HepG2 (cell line): ENCODE data around the gene ELF1. TPM values are rescaled to one million over a fixed set of nuclear protein-coding genes. Genes with fewer than 3 reads are reported as not detected.

Experiments used
- ATAC-seq: fragments of 200-7000 bp; cut with Tn5 transposase; 3 replicates; pipeline ENCODE4 v1.9.1; 2020; ENCODE audit warnings: mild to moderate bottlenecking, moderate library complexity
- BruUV-seq: library from RNA; stranded (reverse); fragments of 400-500 nt; replicated peaks from 2 replicates; lab custom pipeline; 2021; lab: Mats Ljungman, UMichigan
- CTCF ChIA-PET: fragments of 300-600 bp; formaldehyde crosslinking; extraction: SDS; loops from one replicate; lab custom pipeline; 2021; ENCODE audit warnings: low total read pairs, inconsistent platforms, low intra/inter-chr PET ratio; lab: Yijun Ruan, JAX
- POLR2A ChIA-PET: fragments of 350-600 bp; sonication (Branson Sonifier 250); formaldehyde crosslinking; loops from one replicate; lab custom pipeline; 2020; ENCODE audit warnings: antibody characterized with exemption, inconsistent platforms; lab: Yijun Ruan, JAX
- DNase-seq: peaks from one replicate; pipeline ENCODE4 v3.0.0-alpha.2; 2015; ENCODE audit warnings: low spot score
- FAIRE-seq: peaks from 3 replicates; lab custom pipeline; 2011; peaks lifted over from hg19 to GRCh38; lab: Jason Lieb, UNC
- H2AFZ ChIP-seq: one replicate; pipeline ENCODE4 v1.6.1; 2011; ENCODE audit warnings: low read length, inconsistent platforms
- H3K27ac ChIP-seq: fragments of 300-600 bp; 3 replicates; pipeline ENCODE4 v1.8.0; 2011; ENCODE audit warnings: mixed run types, mild to moderate bottlenecking, mixed read lengths, low read length, inconsistent platforms; ENCODE audit not compliant: insufficient read depth; ENCODE audit errors: extremely low read length
- H3K27me3 ChIP-seq, 2 experiments: fragments of 200-600 bp in 1 of 2; 2 replicates in 1 of 2; 3 replicates in 1 of 2; pipeline versions ENCODE4 v1.6.0 to v1.8.0; 2011; ENCODE audit warnings: low read length in 2 of 2, mild to moderate bottlenecking in 2 of 2, moderate library complexity in 2 of 2, inconsistent platforms in 1 of 2; ENCODE audit not compliant: insufficient read depth in 2 of 2, control insufficient read depth in 1 of 2
- H3K36me3 ChIP-seq, 2 experiments: fragments of 200-600 bp in 1 of 2; replicated peaks in 1 of 2; 2 replicates in 1 of 2; 3 replicates in 1 of 2; pipeline versions ENCODE4 v1.5.1 to v1.8.0; 2011; ENCODE audit warnings: low read length in 2 of 2, inconsistent platforms in 1 of 2; ENCODE audit not compliant: insufficient read depth in 2 of 2, control insufficient read depth in 1 of 2
- H3K4me1 ChIP-seq: 2 replicates; pipeline ENCODE4 v1.5.1; 2012; ENCODE audit warnings: low read length, inconsistent platforms; ENCODE audit not compliant: insufficient read depth
- H3K4me2 ChIP-seq: 2 replicates; pipeline ENCODE4 v1.6.0; 2011; ENCODE audit warnings: low read depth, low read length, inconsistent platforms
- H3K4me3 ChIP-seq, 3 experiments: fragments of 200-600 bp in 1 of 3; sonication (generic), shearing (Covaris generic) in 1 of 3; replicated peaks in 1 of 3; 2 replicates each; pipeline ENCODE4 v1.5.1; 2011 to 2016; ENCODE audit warnings: low read length in 3 of 3, inconsistent platforms in 2 of 3, low read depth in 2 of 3, mild to moderate bottlenecking in 2 of 3, control low read depth in 1 of 3, mixed read lengths in 1 of 3; ENCODE audit not compliant: insufficient read depth in 1 of 3
- H3K79me2 ChIP-seq: one replicate; pipeline ENCODE4 v1.6.1; 2011; ENCODE audit warnings: low read length, inconsistent platforms; ENCODE audit not compliant: insufficient read depth
- H3K9ac ChIP-seq: 2 replicates; pipeline ENCODE4 v1.6.0; 2011; ENCODE audit warnings: mild to moderate bottlenecking, low read depth, low read length, inconsistent platforms; ENCODE audit not compliant: insufficient read depth
- H3K9me3 ChIP-seq: 2 replicates; pipeline ENCODE4 v1.5.1; 2012; ENCODE audit warnings: mild to moderate bottlenecking, low read length
- H4K20me1 ChIP-seq: 2 replicates; pipeline ENCODE4 v1.6.0; 2011; ENCODE audit warnings: inconsistent platforms, mild to moderate bottlenecking, low read length, moderate library complexity; ENCODE audit not compliant: insufficient read depth
- BCL6 ChIP-seq: IDR thresholded peaks from 2 replicates; pipeline ENCODE4 v1.6.1; 2016; ENCODE audit warnings: missing genetic modification reagents, missing compliant biosample characterization
- DBP ChIP-seq: sonication (generic); formaldehyde crosslinking; IDR thresholded peaks from 2 replicates; pipeline ENCODE4 v1.4.0; 2020; ENCODE audit warnings: missing genetic modification reagents; ENCODE audit errors: not compliant biosample characterization
- FOXO1 ChIP-seq: sonication (generic); formaldehyde crosslinking; IDR thresholded peaks from 2 replicates; pipeline ENCODE4 v1.4.0; 2020; ENCODE audit warnings: missing genetic modification reagents
- HOXA5 ChIP-seq: sonication (generic); formaldehyde crosslinking; IDR thresholded peaks from 2 replicates; pipeline ENCODE4 v1.4.0; 2020; ENCODE audit warnings: missing genetic modification reagents
- MBD4 ChIP-seq: IDR thresholded peaks from 2 replicates; pipeline ENCODE4 v1.6.1; 2012; ENCODE audit warnings: low read length, inconsistent platforms, borderline replicate concordance
- REL ChIP-seq: sonication (generic); formaldehyde crosslinking; conservative IDR thresholded peaks from 2 replicates; pipeline ENCODE4 v1.8.0; 2022; ENCODE audit warnings: mild to moderate bottlenecking, missing genetic modification reagents, moderate library complexity
- STAG1 ChIP-seq: sonication (generic); formaldehyde crosslinking; IDR thresholded peaks from 2 replicates; pipeline ENCODE4 v1.4.0; 2020; ENCODE audit warnings: missing genetic modification reagents
- TCF7 ChIP-seq: sonication (generic); IDR thresholded peaks from 2 replicates; pipeline ENCODE4 v1.6.1; 2016; ENCODE audit warnings: antibody characterized with exemption, low read depth
- TP53 ChIP-seq: sonication (generic); formaldehyde crosslinking; conservative IDR thresholded peaks from 2 replicates; pipeline ENCODE4 v1.4.0; 2020; ENCODE audit warnings: missing genetic modification reagents
- YEATS4 ChIP-seq: sonication (generic); formaldehyde crosslinking; IDR thresholded peaks from 2 replicates; pipeline ENCODE4 v1.4.0; 2020; ENCODE audit warnings: missing genetic modification reagents, borderline replicate concordance
- ZMYM3 ChIP-seq: sonication (generic); formaldehyde crosslinking; IDR thresholded peaks from 2 replicates; pipeline ENCODE4 v1.5.1; 2020; ENCODE audit warnings: mild to moderate bottlenecking, missing genetic modification reagents
- ZNF121 ChIP-seq: sonication (generic); formaldehyde crosslinking; IDR thresholded peaks from 2 replicates; pipeline ENCODE4 v1.5.0; 2020; ENCODE audit warnings: mild to moderate bottlenecking, missing genetic modification reagents
- ZNF317 ChIP-seq: sonication (generic); formaldehyde crosslinking; IDR thresholded peaks from 2 replicates; pipeline ENCODE4 v1.5.0; 2020; ENCODE audit warnings: mild to moderate bottlenecking, missing genetic modification reagents
- ZNF691 ChIP-seq: sonication (generic); formaldehyde crosslinking; IDR thresholded peaks from 2 replicates; pipeline ENCODE4 v1.4.0; 2020; ENCODE audit warnings: missing genetic modification reagents, low read depth, mild to moderate bottlenecking, borderline replicate concordance
- ZNF879 ChIP-seq: sonication (generic); formaldehyde crosslinking; IDR thresholded peaks from 2 replicates; pipeline ENCODE4 v1.8.1; 2023; ENCODE audit warnings: missing genetic modification reagents
- WGBS: methylation state at CpG from one replicate; pipeline ENCODE4 v1.1.6; 2017; ENCODE audit warnings: low lambda C conversion rate; 5-methylcytosine and 5-hydroxymethylcytosine counted together
- in situ Hi-C: cut with HindIII; loops from 2 replicates; pipeline ENCODE4 v1.10.0; 2017; ENCODE audit warnings: low pct_unique_long_range_greater_than_20kb; ENCODE audit not compliant: extremely low pct_ligation_motif_present
- intact Hi-C: fragments of 100-400 bp; cut with micrococcal nuclease; formaldehyde crosslinking; loops from one replicate; pipeline ENCODE4 v1.10.0; 2022; ENCODE audit not compliant: unreplicated experiment
- polyA plus RNA-seq, 8 experiments: library from polyadenylated mRNA; depleted of rRNA in 3 of 8; stranded (reverse) in 7 of 8; unstranded in 1 of 8; fragments of >200 nt; fragmentation: Illumina TruSeq in 4 of 8; extraction: Trizol in 4 of 8; gene quantifications; 2 replicates each; pipeline versions ENCODE4 v1.2.1 to v1.2.3, GENCODE V29; 2011 to 2016; ENCODE audit warnings: low read depth in 4 of 8, missing spikeins in 1 of 8, mixed read lengths in 1 of 8; ENCODE audit not compliant: insufficient read depth in 1 of 8
- total RNA-seq, 5 experiments: library from RNA; depleted of rRNA; stranded (reverse); fragments of >200 nt; fragmentation: Illumina TruSeq; extraction: Trizol; gene quantifications; 2 replicates each; pipeline ENCODE4 v1.2.3, GENCODE V29; 2016; ENCODE audit warnings: low read depth in 1 of 5
- TF ChIP-seq, protein P1 (sequence below): sonication (generic); formaldehyde crosslinking; IDR thresholded peaks from 2 replicates; pipeline ENCODE4 v1.5.0; 2020; ENCODE audit warnings: missing genetic modification reagents, mild to moderate bottlenecking, borderline replicate concordance

The ELF1 gene
- total and polyA plus RNA-seq, 2 of the 13 experiments (the other 11 are each of a cell fraction or from before 2014, with no cell fraction given): 24.6 to 71.5 TPM

DNA sequence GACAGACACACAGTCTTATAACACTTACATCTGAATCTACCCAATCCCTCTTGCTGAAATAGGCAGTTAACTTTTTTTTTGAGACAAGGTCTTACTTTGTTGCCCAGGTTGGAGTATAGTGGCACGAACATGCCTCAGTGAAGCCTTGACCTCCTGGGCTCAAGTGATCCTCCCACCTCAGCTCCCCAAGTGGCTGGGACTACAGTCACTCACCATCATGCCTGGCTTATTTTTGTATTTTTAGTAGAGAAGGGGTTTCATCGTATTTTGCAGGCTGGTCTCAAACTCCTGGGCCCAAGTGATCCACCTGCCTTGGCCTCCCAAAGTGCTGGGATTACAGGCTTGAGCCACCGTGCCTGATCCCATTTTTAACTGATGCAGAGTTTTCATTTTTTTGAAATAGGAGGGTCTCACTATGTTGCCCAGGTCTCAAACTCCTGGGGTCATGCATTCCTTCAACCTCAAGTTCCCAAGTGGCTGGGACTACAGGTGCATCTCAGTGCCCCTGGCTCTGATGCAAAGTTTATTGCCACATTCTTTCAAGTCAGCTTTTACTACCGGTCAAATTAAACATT is 7.6 kb downstream of the ELF1 start:
- ATAC-seq: no peak
- FAIRE-seq: no peak
- CTCF ChIA-PET: no interaction called here
- Histone ChIP-seq H3K27me3 (no peaks in the 10 kb centered on the region), H3K4me1 (peaks cover 84% of the 10 kb centered on the region), H3K9me3 (no peaks in the 10 kb centered on the region), H4K20me1 (no peaks in the 10 kb centered on the region), H3K79me2 (peaks cover 96% of the 10 kb centered on the region), H2AFZ (no peak overlapping the region), H3K4me3 (no peak overlapping the region), H3K27ac (no peak overlapping the region), H3K36me3 (no peaks in the 10 kb centered on the region), H3K9ac (no peak overlapping the region), H3K4me2 (no peak overlapping the region)
- POLR2A ChIA-PET: interaction anchor here (1.5 to 2.1 kb wide), 2 partner anchors 8 to 49 kb away, joined by 3 to 7 read pairs; partner anchors contain the start of genes ELF1 and WBP4
- no peak for TF ChIP-seq BCL6 (CRISPR knock-in tag)
- no peak for TF ChIP-seq FOXO1 (CRISPR knock-in tag)
- 0 out of 2 replicates have a peak, but pooled peaks have one; percentile 56 for TF ChIP-seq ZNF121 (CRISPR knock-in tag)
- in situ Hi-C loops (no loop called here), intact Hi-C loops (no loop called here)
- no peak for DNase-seq
- no TSS peak for BruUV-seq
- WGBS: 98% methylated on average over 4 of the region's 4 CpGs

DNA sequence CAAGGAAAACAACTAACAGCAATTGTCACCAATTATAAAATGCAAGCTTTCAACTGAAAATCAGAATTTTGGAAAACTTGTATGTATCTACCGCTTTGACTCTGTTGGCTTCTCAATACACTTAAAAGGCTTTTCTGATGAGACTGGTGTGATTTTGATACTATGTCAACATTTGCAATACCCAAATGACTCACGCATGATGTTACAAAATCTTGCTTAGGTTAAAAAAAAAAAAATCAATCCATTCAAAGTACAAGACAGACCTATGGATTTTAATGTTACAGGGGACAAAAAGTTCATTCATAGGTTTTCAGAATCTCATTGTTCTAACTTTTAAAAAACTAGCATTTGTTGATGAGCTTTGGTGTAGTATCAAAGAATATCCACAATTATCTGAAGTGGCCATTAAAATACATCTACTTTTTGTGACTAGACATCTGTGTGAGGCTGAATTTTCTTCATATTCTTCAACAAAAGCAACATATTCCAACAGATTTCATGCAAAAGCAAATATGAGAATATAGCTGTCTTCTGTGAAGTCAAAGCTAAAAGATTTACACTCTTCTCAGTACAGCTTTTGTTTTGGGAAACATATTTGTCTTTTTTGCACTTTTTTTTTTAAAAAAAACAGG is 10.7 kb downstream of the ELF1 start:
- CTCF ChIA-PET: interaction anchor here (1.3 kb wide), 1 partner anchor 46 kb away, joined by 3 read pairs; no protein-coding TSS in a partner anchor
- H3K27ac ChIP-seq: peak overlapping the region; percentile 91
- no TSS peak for BruUV-seq
- H3K4me3 ChIP-seq: peak overlapping the region in 2 of 3 experiments; percentile 11 to 34; a peak in 2 of 6 replicates
- DNase-seq: peak; percentile 93
- no peaks in the 10 kb centered on the region for H3K9me3 ChIP-seq
- no peaks in the 10 kb centered on the region for H3K27me3 ChIP-seq
- H3K36me3 ChIP-seq: no peaks in the 10 kb centered on the region
- peaks cover 88% of the 10 kb centered on the region for H3K4me1 ChIP-seq
- H2AFZ ChIP-seq: no peak overlapping the region
- H3K4me2 ChIP-seq: peak overlapping the region; percentile 82
- peaks cover 97% of the 10 kb centered on the region for H3K79me2 ChIP-seq
- peak; percentile 88 for ATAC-seq
- H4K20me1 ChIP-seq: no peaks in the 10 kb centered on the region
- POLR2A ChIA-PET: interaction anchor here (0.9 to 2.4 kb wide), 4 partner anchors 10 to 52 kb away, joined by 3 to 22 read pairs (median 8); partner anchors contain the start of genes ELF1 and WBP4
- peak; percentile 86 for FAIRE-seq
- intact Hi-C loops (loop anchor here (10.0 kb wide), 1 partner anchor 114 kb away; no protein-coding TSS in a partner anchor), in situ Hi-C loops (no loop called here)
- peak overlapping the region; percentile 54 for H3K9ac ChIP-seq
- WGBS: 4% methylated on average over 2 of the region's 2 CpGs
- TF ChIP-seq ZNF691 (CRISPR knock-in tag) (no peak), ZMYM3 (CRISPR knock-in tag) (no peak), DBP (CRISPR knock-in tag) (no peak), STAG1 (CRISPR knock-in tag) (no peak), REL (CRISPR knock-in tag) (no peak), MBD4 (peak; percentile 74; the same call in 1 of the 2 replicates), TP53 (CRISPR knock-in tag) (no peak), YEATS4 (peak; percentile 53; the same call in 1 of the 2 replicates), TCF7 (peak; percentile 92), HOXA5 (CRISPR knock-in tag) (peak; percentile 38; the same call in 1 of the 2 replicates), ZNF879 (CRISPR knock-in tag) (no peak), ZNF317 (CRISPR knock-in tag) (no peak)
- TF ChIP-seq, protein P1, sequence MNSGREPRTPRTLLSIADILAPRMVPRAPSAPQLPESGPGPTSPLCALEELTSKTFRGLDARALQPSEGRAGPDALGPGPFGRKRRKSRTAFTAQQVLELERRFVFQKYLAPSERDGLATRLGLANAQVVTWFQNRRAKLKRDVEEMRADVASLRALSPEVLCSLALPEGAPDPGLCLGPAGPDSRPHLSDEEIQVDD (CRISPR knock-in tag): no peak
